HEK293 (cell line): ENCODE measurements around the gene GLIS1.

Source experiments
- CTCF ChIA-PET: fragments of 350-600 bp; formaldehyde crosslinking; extraction: SDS; loops from one replicate; lab custom pipeline; 2021; ENCODE audit warnings: antibody characterized with exemption; lab: Yijun Ruan, JAX
- POLR2A ChIA-PET: fragments of 300-600 bp; formaldehyde crosslinking; extraction: SDS; loops from one replicate; lab custom pipeline; 2020; ENCODE audit warnings: antibody characterized with exemption, inconsistent platforms; lab: Yijun Ruan, JAX
- H3K27ac ChIP-seq: fragments of 200-500 bp; sonication (Bioruptor generic); 2 replicates; pipeline ENCODE4 v1.5.1; 2014; ENCODE audit warnings: low read depth, low read length, control low read depth, inconsistent platforms; ENCODE audit errors: extremely low read depth
- H3K36me3 ChIP-seq, 2 experiments: fragments of 200-500 bp in 1 of 2; sonication (Bioruptor generic) in 1 of 2; 1 replicate in 1 of 2; 2 replicates in 1 of 2; pipeline ENCODE4 v1.5.1; 2014 to 2017; ENCODE audit warnings: inconsistent platforms in 2 of 2, low read length in 2 of 2; ENCODE audit not compliant: control insufficient read depth in 2 of 2, insufficient read depth in 1 of 2
- H3K4me1 ChIP-seq: fragments of 200-500 bp; sonication (Bioruptor generic); 2 replicates; pipeline ENCODE4 v1.5.1; 2014; ENCODE audit warnings: mild to moderate bottlenecking, low read length, inconsistent platforms; ENCODE audit not compliant: control insufficient read depth, insufficient read depth
- H3K4me3 ChIP-seq: 2 replicates; pipeline ENCODE4 v1.5.1; 2011; ENCODE audit warnings: low read depth, mild to moderate bottlenecking, control low read depth, low read length, moderate library complexity
- H3K9me3 ChIP-seq: fragments of 200-500 bp; sonication (Bioruptor generic); 2 replicates; pipeline ENCODE4 v1.5.1; 2014; ENCODE audit warnings: low read depth, low read length, inconsistent platforms; ENCODE audit not compliant: control insufficient read depth, insufficient read depth
- GLIS2 ChIP-seq: fragments of 450-650 bp; formaldehyde crosslinking; IDR thresholded peaks from 2 replicates; pipeline ENCODE4 v1.5.1; 2016; ENCODE audit warnings: missing biosample characterization, missing genetic modification characterization
- HOXD13 ChIP-seq: sonication (generic); formaldehyde crosslinking; IDR thresholded peaks from 2 replicates; pipeline ENCODE4 v1.8.0; 2022; ENCODE audit warnings: missing genetic modification reagents, borderline replicate concordance
- KLF10 ChIP-seq: fragments of 450-650 bp; IDR thresholded peaks from 2 replicates; pipeline ENCODE4 v1.5.1; 2018; ENCODE audit warnings: missing biosample characterization, mild to moderate bottlenecking, missing genetic modification characterization
- KLF16 ChIP-seq: fragments of 450-650 bp; formaldehyde crosslinking; IDR thresholded peaks from 2 replicates; pipeline ENCODE4 v1.5.1; 2017; ENCODE audit warnings: missing biosample characterization, missing genetic modification characterization
- ZFP69B ChIP-seq: fragments of 450-650 bp; formaldehyde crosslinking; IDR thresholded peaks from 2 replicates; pipeline ENCODE4 v1.5.1; 2016; ENCODE audit warnings: missing biosample characterization, missing genetic modification characterization
- ZNF114 ChIP-seq: fragments of 450-650 bp; formaldehyde crosslinking; IDR thresholded peaks from 2 replicates; pipeline ENCODE4 v1.5.0; 2017; ENCODE audit warnings: missing biosample characterization, missing genetic modification characterization
- ZNF138 ChIP-seq: fragments of 450-650 bp; formaldehyde crosslinking; IDR thresholded peaks from 2 replicates; pipeline ENCODE4 v1.5.1; 2016; ENCODE audit warnings: missing biosample characterization, missing genetic modification characterization, borderline replicate concordance
- ZNF157 ChIP-seq: fragments of 450-650 bp; formaldehyde crosslinking; IDR thresholded peaks from 2 replicates; pipeline ENCODE4 v1.5.1; 2016; ENCODE audit warnings: missing biosample characterization, missing genetic modification characterization
- ZNF16 ChIP-seq: fragments of 450-650 bp; formaldehyde crosslinking; IDR thresholded peaks from 2 replicates; pipeline ENCODE4 v1.5.1; 2016; ENCODE audit warnings: low read depth, missing biosample characterization, missing genetic modification characterization
- ZNF211 ChIP-seq: fragments of 450-650 bp; formaldehyde crosslinking; IDR thresholded peaks from 2 replicates; pipeline ENCODE4 v1.5.1; 2016; ENCODE audit warnings: low read depth, missing biosample characterization, missing genetic modification characterization
- ZNF23 ChIP-seq: fragments of 450-650 bp; formaldehyde crosslinking; IDR thresholded peaks from 2 replicates; pipeline ENCODE4 v1.5.1; 2016; ENCODE audit warnings: missing biosample characterization, missing genetic modification characterization, borderline replicate concordance
- ZNF391 ChIP-seq: fragments of 450-650 bp; formaldehyde crosslinking; IDR thresholded peaks from 2 replicates; pipeline ENCODE4 v1.5.1; 2016; ENCODE audit warnings: low read depth, missing biosample characterization, missing genetic modification characterization, borderline replicate concordance
- ZNF596 ChIP-seq: fragments of 450-650 bp; IDR thresholded peaks from 2 replicates; pipeline ENCODE4 v1.5.0; 2018; ENCODE audit warnings: missing biosample characterization, mild to moderate bottlenecking, missing genetic modification characterization, moderate library complexity
- ZNF660 ChIP-seq: fragments of 450-650 bp; IDR thresholded peaks from 2 replicates; pipeline ENCODE4 v1.5.1; 2018; ENCODE audit warnings: missing biosample characterization, mild to moderate bottlenecking, missing genetic modification characterization
- TF ChIP-seq, protein P1 (sequence below): fragments of 450-650 bp; formaldehyde crosslinking; conservative IDR thresholded peaks from 2 replicates; pipeline ENCODE4 v1.5.1; 2016; ENCODE audit warnings: low read depth, missing biosample characterization, missing genetic modification characterization
- TF ChIP-seq, protein P2 (sequence below): fragments of 450-650 bp; formaldehyde crosslinking; IDR thresholded peaks from 2 replicates; pipeline ENCODE4 v1.5.1; 2016; ENCODE audit warnings: missing biosample characterization, missing genetic modification characterization
- TF ChIP-seq, protein P3 (sequence below): fragments of 450-650 bp; formaldehyde crosslinking; IDR thresholded peaks from 2 replicates; pipeline ENCODE4 v1.5.1; 2017; ENCODE audit warnings: missing biosample characterization, missing genetic modification characterization
- TF ChIP-seq, protein P4 (sequence below): fragments of 450-650 bp; formaldehyde crosslinking; IDR thresholded peaks from 2 replicates; pipeline ENCODE4 v1.5.1; 2016; ENCODE audit warnings: missing biosample characterization, missing genetic modification characterization, borderline replicate concordance
- TF ChIP-seq, protein P5 (sequence below): fragments of 450-650 bp; formaldehyde crosslinking; IDR thresholded peaks from 2 replicates; pipeline ENCODE4 v1.5.1; 2016; ENCODE audit warnings: missing biosample characterization, missing genetic modification characterization
- TF ChIP-seq, protein P6 (sequence below): fragments of 450-650 bp; formaldehyde crosslinking; IDR thresholded peaks from 2 replicates; pipeline ENCODE4 v1.5.1; 2016; ENCODE audit warnings: missing biosample characterization, missing genetic modification characterization

Gene GLIS1

DNA sequence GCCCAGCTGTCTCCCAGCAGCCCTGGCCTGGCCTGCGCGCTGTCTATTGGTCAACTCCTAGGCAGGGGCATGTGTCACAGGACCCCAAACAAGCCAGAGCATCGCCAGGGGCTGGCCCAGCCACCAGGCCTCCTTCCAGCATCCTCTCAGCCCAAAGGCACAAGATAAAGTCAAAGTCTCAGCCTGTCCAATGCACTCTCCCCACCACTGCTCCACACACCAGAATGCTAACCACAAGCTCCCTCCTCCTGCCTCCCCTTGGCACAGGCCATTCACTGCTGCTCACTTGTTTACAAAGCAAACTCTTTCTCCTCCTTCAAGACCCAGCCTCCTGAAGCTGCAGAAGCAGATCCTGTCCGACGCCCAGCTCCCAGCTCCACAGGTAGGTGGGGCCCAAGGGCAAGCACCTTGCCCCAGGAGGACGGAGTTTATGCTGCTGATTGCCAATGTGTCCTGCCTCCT is 146.4 kb downstream of the GLIS1 start:
- CTCF ChIA-PET, result interaction anchor here (0.5 to 0.7 kb wide), 4 partner anchors 90 to 690 kb away, joined by 3 to 4 read pairs (median 4); no protein-coding TSS in a partner anchor
- Histone ChIP-seq H3K27ac (no peak overlapping the region), H3K4me1 (no peaks in the 10 kb centered on the region), H3K9me3 (no peaks in the 10 kb centered on the region), H3K4me3 (no peak overlapping the region), H3K36me3 (no peaks in the 10 kb centered on the region)
- POLR2A ChIA-PET, result no interaction called here
- TF ChIP-seq ZNF23 (tag by site-specific recombination), result no peak
- TF ChIP-seq, protein P1, sequence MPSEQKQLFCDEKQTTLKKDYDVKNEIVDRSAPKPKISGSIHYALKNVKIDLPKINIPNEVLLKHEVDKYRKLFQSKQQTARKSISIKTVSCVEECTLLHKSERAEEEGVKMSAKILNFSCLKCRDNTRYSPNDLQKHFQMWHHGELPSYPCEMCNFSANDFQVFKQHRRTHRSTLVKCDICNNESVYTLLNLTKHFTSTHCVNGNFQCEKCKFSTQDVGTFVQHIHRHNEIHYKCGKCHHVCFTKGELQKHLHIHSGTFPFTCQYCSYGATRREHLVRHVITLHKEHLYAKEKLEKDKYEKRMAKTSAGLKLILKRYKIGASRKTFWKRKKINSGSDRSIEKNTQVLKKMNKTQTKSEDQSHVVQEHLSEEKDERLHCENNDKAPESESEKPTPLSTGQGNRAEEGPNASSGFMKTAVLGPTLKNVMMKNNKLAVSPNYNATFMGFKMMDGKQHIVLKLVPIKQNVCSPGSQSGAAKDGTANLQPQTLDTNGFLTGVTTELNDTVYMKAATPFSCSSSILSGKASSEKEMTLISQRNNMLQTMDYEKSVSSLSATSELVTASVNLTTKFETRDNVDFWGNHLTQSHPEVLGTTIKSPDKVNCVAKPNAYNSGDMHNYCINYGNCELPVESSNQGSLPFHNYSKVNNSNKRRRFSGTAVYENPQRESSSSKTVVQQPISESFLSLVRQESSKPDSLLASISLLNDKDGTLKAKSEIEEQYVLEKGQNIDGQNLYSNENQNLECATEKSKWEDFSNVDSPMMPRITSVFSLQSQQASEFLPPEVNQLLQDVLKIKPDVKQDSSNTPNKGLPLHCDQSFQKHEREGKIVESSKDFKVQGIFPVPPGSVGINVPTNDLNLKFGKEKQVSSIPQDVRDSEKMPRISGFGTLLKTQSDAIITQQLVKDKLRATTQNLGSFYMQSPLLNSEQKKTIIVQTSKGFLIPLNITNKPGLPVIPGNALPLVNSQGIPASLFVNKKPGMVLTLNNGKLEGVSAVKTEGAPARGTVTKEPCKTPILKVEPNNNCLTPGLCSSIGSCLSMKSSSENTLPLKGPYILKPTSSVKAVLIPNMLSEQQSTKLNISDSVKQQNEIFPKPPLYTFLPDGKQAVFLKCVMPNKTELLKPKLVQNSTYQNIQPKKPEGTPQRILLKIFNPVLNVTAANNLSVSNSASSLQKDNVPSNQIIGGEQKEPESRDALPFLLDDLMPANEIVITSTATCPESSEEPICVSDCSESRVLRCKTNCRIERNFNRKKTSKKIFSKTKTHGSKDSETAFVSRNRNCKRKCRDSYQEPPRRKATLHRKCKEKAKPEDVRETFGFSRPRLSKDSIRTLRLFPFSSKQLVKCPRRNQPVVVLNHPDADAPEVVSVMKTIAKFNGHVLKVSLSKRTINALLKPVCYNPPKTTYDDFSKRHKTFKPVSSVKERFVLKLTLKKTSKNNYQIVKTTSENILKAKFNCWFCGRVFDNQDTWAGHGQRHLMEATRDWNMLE, result no peak
- no peak for TF ChIP-seq ZNF211 (tag by site-specific recombination)
- TF ChIP-seq KLF10, result no peak
- TF ChIP-seq, protein P2, sequence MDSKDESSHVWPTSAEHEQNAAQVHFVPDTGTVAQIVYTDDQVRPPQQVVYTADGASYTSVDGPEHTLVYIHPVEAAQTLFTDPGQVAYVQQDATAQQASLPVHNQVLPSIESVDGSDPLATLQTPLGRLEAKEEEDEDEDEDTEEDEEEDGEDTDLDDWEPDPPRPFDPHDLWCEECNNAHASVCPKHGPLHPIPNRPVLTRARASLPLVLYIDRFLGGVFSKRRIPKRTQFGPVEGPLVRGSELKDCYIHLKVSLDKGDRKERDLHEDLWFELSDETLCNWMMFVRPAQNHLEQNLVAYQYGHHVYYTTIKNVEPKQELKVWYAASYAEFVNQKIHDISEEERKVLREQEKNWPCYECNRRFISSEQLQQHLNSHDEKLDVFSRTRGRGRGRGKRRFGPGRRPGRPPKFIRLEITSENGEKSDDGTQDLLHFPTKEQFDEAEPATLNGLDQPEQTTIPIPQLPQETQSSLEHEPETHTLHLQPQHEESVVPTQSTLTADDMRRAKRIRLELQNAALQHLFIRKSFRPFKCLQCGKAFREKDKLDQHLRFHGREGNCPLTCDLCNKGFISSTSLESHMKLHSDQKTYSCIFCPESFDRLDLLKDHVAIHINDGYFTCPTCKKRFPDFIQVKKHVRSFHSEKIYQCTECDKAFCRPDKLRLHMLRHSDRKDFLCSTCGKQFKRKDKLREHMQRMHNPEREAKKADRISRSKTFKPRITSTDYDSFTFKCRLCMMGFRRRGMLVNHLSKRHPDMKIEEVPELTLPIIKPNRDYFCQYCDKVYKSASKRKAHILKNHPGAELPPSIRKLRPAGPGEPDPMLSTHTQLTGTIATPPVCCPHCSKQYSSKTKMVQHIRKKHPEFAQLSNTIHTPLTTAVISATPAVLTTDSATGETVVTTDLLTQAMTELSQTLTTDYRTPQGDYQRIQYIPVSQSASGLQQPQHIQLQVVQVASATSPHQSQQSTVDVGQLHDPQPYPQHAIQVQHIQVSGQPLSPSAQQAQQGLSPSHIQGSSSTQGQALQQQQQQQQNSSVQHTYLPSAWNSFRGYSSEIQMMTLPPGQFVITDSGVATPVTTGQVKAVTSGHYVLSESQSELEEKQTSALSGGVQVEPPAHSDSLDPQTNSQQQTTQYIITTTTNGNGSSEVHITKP (tag by site-specific recombination), result peak; percentile 45; the same call in 1 of the 2 replicates
- no peak for TF ChIP-seq ZNF114 (tag by site-specific recombination)
- TF ChIP-seq HOXD13 (CRISPR knock-in tag), result no peak
- no peak for TF ChIP-seq ZNF138
- TF ChIP-seq ZNF157 (tag by site-specific recombination), result no peak
- no peak for TF ChIP-seq ZNF391 (tag by site-specific recombination)
- TF ChIP-seq ZFP69B (tag by site-specific recombination), result no peak
- TF ChIP-seq, protein P3, sequence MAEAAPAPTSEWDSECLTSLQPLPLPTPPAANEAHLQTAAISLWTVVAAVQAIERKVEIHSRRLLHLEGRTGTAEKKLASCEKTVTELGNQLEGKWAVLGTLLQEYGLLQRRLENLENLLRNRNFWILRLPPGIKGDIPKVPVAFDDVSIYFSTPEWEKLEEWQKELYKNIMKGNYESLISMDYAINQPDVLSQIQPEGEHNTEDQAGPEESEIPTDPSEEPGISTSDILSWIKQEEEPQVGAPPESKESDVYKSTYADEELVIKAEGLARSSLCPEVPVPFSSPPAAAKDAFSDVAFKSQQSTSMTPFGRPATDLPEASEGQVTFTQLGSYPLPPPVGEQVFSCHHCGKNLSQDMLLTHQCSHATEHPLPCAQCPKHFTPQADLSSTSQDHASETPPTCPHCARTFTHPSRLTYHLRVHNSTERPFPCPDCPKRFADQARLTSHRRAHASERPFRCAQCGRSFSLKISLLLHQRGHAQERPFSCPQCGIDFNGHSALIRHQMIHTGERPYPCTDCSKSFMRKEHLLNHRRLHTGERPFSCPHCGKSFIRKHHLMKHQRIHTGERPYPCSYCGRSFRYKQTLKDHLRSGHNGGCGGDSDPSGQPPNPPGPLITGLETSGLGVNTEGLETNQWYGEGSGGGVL (tag by site-specific recombination), result peak; percentile 63
- no peak for TF ChIP-seq ZNF16
- no peak for TF ChIP-seq KLF16 (tag by site-specific recombination)
- TF ChIP-seq, protein P4, sequence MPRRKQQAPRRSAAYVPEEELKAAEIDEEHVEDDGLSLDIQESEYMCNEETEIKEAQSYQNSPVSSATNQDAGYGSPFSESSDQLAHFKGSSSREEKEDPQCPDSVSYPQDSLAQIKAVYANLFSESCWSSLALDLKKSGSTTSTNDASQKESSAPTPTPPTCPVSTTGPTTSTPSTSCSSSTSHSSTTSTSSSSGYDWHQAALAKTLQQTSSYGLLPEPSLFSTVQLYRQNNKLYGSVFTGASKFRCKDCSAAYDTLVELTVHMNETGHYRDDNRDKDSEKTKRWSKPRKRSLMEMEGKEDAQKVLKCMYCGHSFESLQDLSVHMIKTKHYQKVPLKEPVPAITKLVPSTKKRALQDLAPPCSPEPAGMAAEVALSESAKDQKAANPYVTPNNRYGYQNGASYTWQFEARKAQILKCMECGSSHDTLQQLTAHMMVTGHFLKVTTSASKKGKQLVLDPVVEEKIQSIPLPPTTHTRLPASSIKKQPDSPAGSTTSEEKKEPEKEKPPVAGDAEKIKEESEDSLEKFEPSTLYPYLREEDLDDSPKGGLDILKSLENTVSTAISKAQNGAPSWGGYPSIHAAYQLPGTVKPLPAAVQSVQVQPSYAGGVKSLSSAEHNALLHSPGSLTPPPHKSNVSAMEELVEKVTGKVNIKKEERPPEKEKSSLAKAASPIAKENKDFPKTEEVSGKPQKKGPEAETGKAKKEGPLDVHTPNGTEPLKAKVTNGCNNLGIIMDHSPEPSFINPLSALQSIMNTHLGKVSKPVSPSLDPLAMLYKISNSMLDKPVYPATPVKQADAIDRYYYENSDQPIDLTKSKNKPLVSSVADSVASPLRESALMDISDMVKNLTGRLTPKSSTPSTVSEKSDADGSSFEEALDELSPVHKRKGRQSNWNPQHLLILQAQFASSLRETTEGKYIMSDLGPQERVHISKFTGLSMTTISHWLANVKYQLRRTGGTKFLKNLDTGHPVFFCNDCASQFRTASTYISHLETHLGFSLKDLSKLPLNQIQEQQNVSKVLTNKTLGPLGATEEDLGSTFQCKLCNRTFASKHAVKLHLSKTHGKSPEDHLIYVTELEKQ (tag by site-specific recombination), result no peak
- TF ChIP-seq, protein P5, sequence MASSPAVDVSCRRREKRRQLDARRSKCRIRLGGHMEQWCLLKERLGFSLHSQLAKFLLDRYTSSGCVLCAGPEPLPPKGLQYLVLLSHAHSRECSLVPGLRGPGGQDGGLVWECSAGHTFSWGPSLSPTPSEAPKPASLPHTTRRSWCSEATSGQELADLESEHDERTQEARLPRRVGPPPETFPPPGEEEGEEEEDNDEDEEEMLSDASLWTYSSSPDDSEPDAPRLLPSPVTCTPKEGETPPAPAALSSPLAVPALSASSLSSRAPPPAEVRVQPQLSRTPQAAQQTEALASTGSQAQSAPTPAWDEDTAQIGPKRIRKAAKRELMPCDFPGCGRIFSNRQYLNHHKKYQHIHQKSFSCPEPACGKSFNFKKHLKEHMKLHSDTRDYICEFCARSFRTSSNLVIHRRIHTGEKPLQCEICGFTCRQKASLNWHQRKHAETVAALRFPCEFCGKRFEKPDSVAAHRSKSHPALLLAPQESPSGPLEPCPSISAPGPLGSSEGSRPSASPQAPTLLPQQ (tag by site-specific recombination), result no peak
- TF ChIP-seq, protein P6, sequence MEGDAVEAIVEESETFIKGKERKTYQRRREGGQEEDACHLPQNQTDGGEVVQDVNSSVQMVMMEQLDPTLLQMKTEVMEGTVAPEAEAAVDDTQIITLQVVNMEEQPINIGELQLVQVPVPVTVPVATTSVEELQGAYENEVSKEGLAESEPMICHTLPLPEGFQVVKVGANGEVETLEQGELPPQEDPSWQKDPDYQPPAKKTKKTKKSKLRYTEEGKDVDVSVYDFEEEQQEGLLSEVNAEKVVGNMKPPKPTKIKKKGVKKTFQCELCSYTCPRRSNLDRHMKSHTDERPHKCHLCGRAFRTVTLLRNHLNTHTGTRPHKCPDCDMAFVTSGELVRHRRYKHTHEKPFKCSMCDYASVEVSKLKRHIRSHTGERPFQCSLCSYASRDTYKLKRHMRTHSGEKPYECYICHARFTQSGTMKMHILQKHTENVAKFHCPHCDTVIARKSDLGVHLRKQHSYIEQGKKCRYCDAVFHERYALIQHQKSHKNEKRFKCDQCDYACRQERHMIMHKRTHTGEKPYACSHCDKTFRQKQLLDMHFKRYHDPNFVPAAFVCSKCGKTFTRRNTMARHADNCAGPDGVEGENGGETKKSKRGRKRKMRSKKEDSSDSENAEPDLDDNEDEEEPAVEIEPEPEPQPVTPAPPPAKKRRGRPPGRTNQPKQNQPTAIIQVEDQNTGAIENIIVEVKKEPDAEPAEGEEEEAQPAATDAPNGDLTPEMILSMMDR (tag by site-specific recombination), result peak; percentile 46
- no peak for TF ChIP-seq ZNF596 (tag by site-specific recombination)
- TF ChIP-seq ZNF660, result no peak
- TF ChIP-seq GLIS2 (tag by site-specific recombination), result no peak
